Measurements from ENCODE around the gene WWOX. TPM values are rescaled to one million over a fixed set of nuclear protein-coding genes. Genes with fewer than 3 reads are reported as not detected.

The WWOX gene
- total and polyA plus RNA-seq, 2 donors (not counting 3 experiments of a cell fraction or from before 2014, with no cell fraction given): 6.2 to 12.5 TPM

- no peak overlapping the region for H3K4me2 ChIP-seq (ENCODE audit: insufficient read depth, low read length)
- intact Hi-C loops (cut with micrococcal nuclease) (loop anchor here (5.0 kb wide), 1 partner anchor 271 kb away; no protein-coding TSS in a partner anchor), dilution Hi-C loops (cut with MboI; ENCODE audit: extremely low pct_ligation_motif_present, low sequenced_read_pairs) (no loop called here)
- TF ChIP-seq POLR2AphosphoS5 (IDR thresholded peaks at IDR 0.05; ENCODE audit: insufficient read depth, low read depth, low read length) (no peak), POLR2A (IDR thresholded peaks at IDR 0.05; ENCODE audit: low read depth, low read length) (no peak), MAX (IDR thresholded peaks at IDR 0.05; ENCODE audit: insufficient read depth, insufficient read length) (no peak), FOS (IDR thresholded peaks at IDR 0.05; ENCODE audit: borderline replicate concordance, insufficient read depth, low read length) (no peak), JUN (IDR thresholded peaks at IDR 0.05; ENCODE audit: borderline replicate concordance, insufficient read depth, insufficient read length, low read depth) (no peak), GATA2 (IDR thresholded peaks at IDR 0.05; ENCODE audit: insufficient read depth, insufficient read length, low read depth, low read length) (no peak), EZH2 (IDR thresholded peaks at IDR 0.05; ENCODE audit: borderline replicate concordance, low read depth, low read length, severe bottlenecking) (no peak), CTCF (IDR thresholded peaks at IDR 0.05; ENCODE audit: extremely low read depth in 1 of 2, insufficient read depth in 1 of 2, low read depth in 1 of 2, low read length in 2 of 2) (no peak), MYC (IDR thresholded peaks at IDR 0.05; ENCODE audit: low read depth, low read length) (no peak)
- H3K9me3 ChIP-seq (replicated peaks; ENCODE audit: control insufficient read depth, insufficient read depth, low read length): peaks cover 3% of the 10 kb centered on the region
- BruUV-seq (replicated peaks): no TSS peak
- H4K20me1 ChIP-seq (replicated peaks; ENCODE audit: control insufficient read depth, extremely low read depth, insufficient read depth, low read length): no peaks in the 10 kb centered on the region
- H3K36me3 ChIP-seq (ENCODE audit: control insufficient read depth in 2 of 2, extremely low read depth in 1 of 2, insufficient read depth in 2 of 2, low read length in 2 of 2): no peaks in the 10 kb centered on the region
- DNase-seq (ENCODE audit: low read depth, low spot score) (no peak), FAIRE-seq (no peak)
- H3K27me3 ChIP-seq (ENCODE audit: control insufficient read depth in 2 of 2, insufficient read depth in 2 of 2, low read length in 2 of 2): no peaks in the 10 kb centered on the region
- H3K79me2 ChIP-seq (ENCODE audit: control insufficient read depth, insufficient read depth, low read length): no peaks in the 10 kb centered on the region
- H3K27ac ChIP-seq (ENCODE audit: insufficient read depth, low read depth, low read length): no peak overlapping the region
- CTCF ChIA-PET: no interaction called here
- H2AFZ ChIP-seq (ENCODE audit: low read depth, low read length): no peak overlapping the region
- H3K9ac ChIP-seq (replicated peaks; ENCODE audit: extremely low read depth, insufficient read depth, low read length): no peak overlapping the region
- H3K9me1 ChIP-seq (replicated peaks; ENCODE audit: control insufficient read depth, extremely low read depth, insufficient read depth, low read length): no peaks in the 10 kb centered on the region
- POLR2A ChIA-PET: no interaction called here
- no peaks in the 10 kb centered on the region for H3K4me1 ChIP-seq (ENCODE audit: control insufficient read depth, extremely low read depth, insufficient read depth, low read length)
- no peak overlapping the region for H3K4me3 ChIP-seq (replicated peaks in 1 of 3; ENCODE audit: insufficient read depth in 1 of 3, low read depth in 1 of 3, low read length in 3 of 3)
Measured at GRCh38 chr16:78773706-78774105, 674.3 kb downstream of the WWOX start.
